Upper lobe of right lung (tissue), 1 donor: ENCODE measurements around the gene DCUN1D4. TPM values are rescaled to one million over a fixed set of nuclear protein-coding genes. Genes with fewer than 3 reads are reported as not detected.

ENCODE experiments used
- ATAC-seq: fragments of 200-7000 bp; cut with Tn5 transposase; one replicate; pipeline ENCODE4 v1.9.1; 2020; ENCODE audit warnings: mild to moderate bottlenecking, moderate library complexity
- DNase-seq: peaks from one replicate; pipeline ENCODE4 v3.0.0-alpha.2; 2020
- H3K27ac ChIP-seq: fragments of 200-600 bp; one replicate; pipeline ENCODE4 v1.8.0; 2022
- H3K27me3 ChIP-seq: fragments of 200-600 bp; one replicate; pipeline ENCODE4 v1.8.0; 2022; ENCODE audit warnings: mild to moderate bottlenecking
- H3K36me3 ChIP-seq: fragments of 200-600 bp; one replicate; pipeline ENCODE4 v1.8.0; 2022
- H3K4me1 ChIP-seq: fragments of 200-600 bp; one replicate; pipeline ENCODE4 v1.8.0; 2022
- H3K4me3 ChIP-seq: fragments of 200-600 bp; one replicate; pipeline ENCODE4 v1.8.0; 2022; ENCODE audit warnings: mild to moderate bottlenecking
- H3K9me3 ChIP-seq: fragments of 200-600 bp; one replicate; pipeline ENCODE4 v1.8.0; 2022
- intact Hi-C: fragments of 100-400 bp; cut with DNase I; formaldehyde crosslinking; loops from one replicate; pipeline ENCODE4 v1.11.0; 2022
- total RNA-seq: library from RNA; stranded (reverse); fragmentation: NEBNext Ultra II Directional; extraction: Animal tissue kit (Norgen Biotek cat#: 25700); gene quantifications from one replicate; pipeline ENCODE4 v1.2.1, GENCODE V29; 2021
- TF ChIP-seq, protein P1 (sequence below): fragments of 200-600 bp; IDR thresholded peaks from one replicate; pipeline ENCODE4 v1.8.0; 2022; ENCODE audit warnings: antibody characterized with exemption
- donor health status: DM: no; HTN: yes; CAD: no; lungs with severe emphysema.

Gene DCUN1D4
- total RNA-seq, 1 donor from 2014 or later, result 42.7 TPM

DNA sequence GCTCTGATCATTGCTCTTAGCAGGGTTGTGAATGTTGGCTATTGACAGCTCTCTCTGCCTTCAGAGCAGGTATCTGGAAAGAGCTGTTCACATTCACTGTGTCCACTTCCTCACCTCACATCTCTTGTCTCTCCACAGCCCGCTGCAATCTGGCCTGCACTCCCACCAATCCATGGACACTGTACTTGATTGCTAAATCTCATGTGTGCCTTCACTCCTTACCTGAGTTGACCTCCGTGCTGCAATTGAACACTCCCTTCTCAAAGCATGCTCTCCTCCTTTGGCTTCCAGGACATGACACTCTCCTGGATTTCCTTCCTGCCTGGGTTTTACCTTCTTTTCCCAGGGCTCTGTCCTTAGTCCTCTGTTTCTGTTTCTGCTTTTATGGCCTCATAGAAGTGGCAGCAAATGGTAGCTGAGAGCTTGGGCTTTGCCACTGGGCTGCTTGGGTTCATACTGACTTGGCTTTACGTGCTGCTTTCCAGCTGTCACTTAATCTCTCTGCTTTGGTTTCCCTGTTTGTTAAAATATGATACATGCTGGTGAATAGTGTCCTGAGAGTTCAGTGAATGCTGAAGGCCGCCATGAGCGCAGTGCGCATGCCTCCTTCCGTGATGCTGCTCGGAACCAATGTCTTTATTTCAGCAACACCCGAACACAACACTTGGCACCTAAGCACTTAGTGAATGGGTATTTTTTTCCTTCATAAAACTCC lies 29.5 kb downstream of the DCUN1D4 start:
- H3K9me3 ChIP-seq, result no peaks in the 10 kb centered on the region
- TF ChIP-seq, protein P1, sequence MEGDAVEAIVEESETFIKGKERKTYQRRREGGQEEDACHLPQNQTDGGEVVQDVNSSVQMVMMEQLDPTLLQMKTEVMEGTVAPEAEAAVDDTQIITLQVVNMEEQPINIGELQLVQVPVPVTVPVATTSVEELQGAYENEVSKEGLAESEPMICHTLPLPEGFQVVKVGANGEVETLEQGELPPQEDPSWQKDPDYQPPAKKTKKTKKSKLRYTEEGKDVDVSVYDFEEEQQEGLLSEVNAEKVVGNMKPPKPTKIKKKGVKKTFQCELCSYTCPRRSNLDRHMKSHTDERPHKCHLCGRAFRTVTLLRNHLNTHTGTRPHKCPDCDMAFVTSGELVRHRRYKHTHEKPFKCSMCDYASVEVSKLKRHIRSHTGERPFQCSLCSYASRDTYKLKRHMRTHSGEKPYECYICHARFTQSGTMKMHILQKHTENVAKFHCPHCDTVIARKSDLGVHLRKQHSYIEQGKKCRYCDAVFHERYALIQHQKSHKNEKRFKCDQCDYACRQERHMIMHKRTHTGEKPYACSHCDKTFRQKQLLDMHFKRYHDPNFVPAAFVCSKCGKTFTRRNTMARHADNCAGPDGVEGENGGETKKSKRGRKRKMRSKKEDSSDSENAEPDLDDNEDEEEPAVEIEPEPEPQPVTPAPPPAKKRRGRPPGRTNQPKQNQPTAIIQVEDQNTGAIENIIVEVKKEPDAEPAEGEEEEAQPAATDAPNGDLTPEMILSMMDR, result no peak
- H3K27me3 ChIP-seq, result no peaks in the 10 kb centered on the region
- H3K4me3 ChIP-seq, result no peak overlapping the region
- no peak for DNase-seq
- intact Hi-C loops, result no loop called here
- no peak overlapping the region for H3K27ac ChIP-seq
- ATAC-seq, result no peak
- no peaks in the 10 kb centered on the region for H3K4me1 ChIP-seq
- H3K36me3 ChIP-seq, result peaks cover 52% of the 10 kb centered on the region

- no peak overlapping the region for H3K4me3 ChIP-seq
- H3K27me3 ChIP-seq, result no peaks in the 10 kb centered on the region
- no peak overlapping the region for H3K27ac ChIP-seq
- intact Hi-C loops, result no loop called here
- ATAC-seq, result no peak
- TF ChIP-seq, protein P1, result no peak
- no peak for DNase-seq
- peaks cover 65% of the 10 kb centered on the region for H3K36me3 ChIP-seq
- no peaks in the 10 kb centered on the region for H3K9me3 ChIP-seq
- no peaks in the 10 kb centered on the region for H3K4me1 ChIP-seq
These were observed 31.6 kb downstream of the DCUN1D4 start for GRCh38 chr4:51874551-51874950.

DNA sequence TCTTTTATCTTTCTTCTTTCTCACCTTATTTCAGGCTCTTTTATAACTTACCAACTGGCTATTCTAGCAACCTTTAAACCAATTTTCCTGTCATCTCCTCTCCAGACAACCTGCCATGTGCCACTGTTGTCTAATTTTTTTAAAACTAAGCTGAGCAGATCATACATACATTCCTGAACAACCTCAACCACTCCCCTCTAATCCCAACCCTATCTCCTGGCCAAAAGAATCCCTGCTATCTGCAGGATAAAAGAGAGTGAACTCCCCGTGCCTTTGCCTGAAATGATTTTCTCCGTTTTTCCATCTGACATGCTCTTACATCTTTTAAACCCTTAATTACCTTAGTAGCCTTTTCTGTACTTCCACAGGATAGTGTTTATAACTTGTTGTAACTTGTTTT lies 35.5 kb downstream of the DCUN1D4 start:
- DNase-seq (no peak), ATAC-seq (no peak)
- H3K4me1 ChIP-seq, result no peaks in the 10 kb centered on the region
- intact Hi-C loops, result no loop called here
- TF ChIP-seq, protein P1, result no peak
- no peak overlapping the region for H3K27ac ChIP-seq
- H3K4me3 ChIP-seq, result no peak overlapping the region
- H3K36me3 ChIP-seq, result peaks cover 71% of the 10 kb centered on the region
- H3K9me3 ChIP-seq, result no peaks in the 10 kb centered on the region
- no peaks in the 10 kb centered on the region for H3K27me3 ChIP-seq

GRCh38 chr4:51880016-51880915 lies 37.3 kb downstream of the DCUN1D4 start:
- Histone ChIP-seq H3K27ac (no peak overlapping the region), H3K27me3 (no peaks in the 10 kb centered on the region), H3K36me3 (peaks cover 66% of the 10 kb centered on the region), H3K4me3 (no peak overlapping the region), H3K4me1 (no peaks in the 10 kb centered on the region), H3K9me3 (no peaks in the 10 kb centered on the region)
- TF ChIP-seq, protein P1, result no peak
- no peak for ATAC-seq
- DNase-seq, result no peak
- intact Hi-C loops, result no loop called here

GRCh38 chr4:51884055-51884454 lies 41.1 kb downstream of the DCUN1D4 start:
- ATAC-seq, result no peak

More at GRCh38 chr4:51884055-51884454, 41.1 kb downstream of the DCUN1D4 start:
- H3K4me1 ChIP-seq, result no peaks in the 10 kb centered on the region
- H3K36me3 ChIP-seq, result peaks cover 54% of the 10 kb centered on the region
- no peak overlapping the region for H3K4me3 ChIP-seq
- no peak for DNase-seq
- H3K27me3 ChIP-seq, result no peaks in the 10 kb centered on the region
- intact Hi-C loops, result no loop called here
- H3K9me3 ChIP-seq, result no peaks in the 10 kb centered on the region
- TF ChIP-seq, protein P1, result no peak
- no peak overlapping the region for H3K27ac ChIP-seq
